Prostate gland (tissue), 2 donors: ENCODE data around the gene KCNJ15.

Experiments used
- POLR2A ChIP-seq: fragments of 450-650 bp; IDR thresholded peaks from one replicate; pipeline ENCODE4 v1.6.1; 2016; ENCODE audit warnings: antibody characterized with exemption, mild to moderate bottlenecking
- POLR2AphosphoS5 ChIP-seq: sonication (generic); formaldehyde crosslinking; IDR thresholded peaks from one replicate; pipeline ENCODE4 v1.6.1; 2017; ENCODE audit warnings: antibody characterized with exemption
- TF ChIP-seq, protein P1 (sequence below), 4 experiments: fragments of 200-600 bp in 2 of 4; fragments of 450-650 bp in 2 of 4; sonication (generic) in 2 of 4; IDR thresholded peaks; 1 replicate in 3 of 4; 2 replicates in 1 of 4; pipeline ENCODE4 v1.5.1; 2016 to 2019; ENCODE audit warnings: antibody characterized with exemption in 4 of 4, mild to moderate bottlenecking in 2 of 4, moderate library complexity in 2 of 4

DNA sequence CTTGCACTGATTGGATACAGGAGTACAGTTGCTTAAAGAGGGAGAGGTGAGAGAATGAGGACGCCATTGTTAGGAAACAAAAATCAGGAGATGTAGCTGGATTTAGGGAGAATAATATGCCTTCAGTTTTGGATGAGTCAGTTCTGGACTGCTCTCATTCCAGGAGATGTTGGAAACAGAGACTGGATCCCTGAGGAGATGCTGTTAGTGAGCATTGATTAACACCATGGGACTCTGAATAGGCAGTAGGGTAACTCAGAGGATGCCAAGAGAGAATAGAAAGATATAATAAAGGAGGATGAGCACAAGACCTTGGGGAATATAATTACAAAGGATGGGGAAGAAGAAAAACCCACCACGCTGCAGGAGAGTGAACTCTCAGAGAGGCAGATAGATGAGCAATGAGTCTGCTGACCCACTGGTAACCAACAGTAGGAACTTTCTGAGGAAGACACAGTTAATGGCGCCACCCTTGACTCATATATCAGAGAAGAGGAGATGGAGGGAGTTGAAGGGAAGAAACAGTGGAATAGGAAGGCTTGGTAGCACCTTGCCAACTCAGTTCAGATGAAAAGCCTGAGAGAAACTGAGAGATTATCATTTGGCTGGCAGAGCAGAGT is 10.5 kb downstream of the KCNJ15 start:
- TF ChIP-seq, protein P1, sequence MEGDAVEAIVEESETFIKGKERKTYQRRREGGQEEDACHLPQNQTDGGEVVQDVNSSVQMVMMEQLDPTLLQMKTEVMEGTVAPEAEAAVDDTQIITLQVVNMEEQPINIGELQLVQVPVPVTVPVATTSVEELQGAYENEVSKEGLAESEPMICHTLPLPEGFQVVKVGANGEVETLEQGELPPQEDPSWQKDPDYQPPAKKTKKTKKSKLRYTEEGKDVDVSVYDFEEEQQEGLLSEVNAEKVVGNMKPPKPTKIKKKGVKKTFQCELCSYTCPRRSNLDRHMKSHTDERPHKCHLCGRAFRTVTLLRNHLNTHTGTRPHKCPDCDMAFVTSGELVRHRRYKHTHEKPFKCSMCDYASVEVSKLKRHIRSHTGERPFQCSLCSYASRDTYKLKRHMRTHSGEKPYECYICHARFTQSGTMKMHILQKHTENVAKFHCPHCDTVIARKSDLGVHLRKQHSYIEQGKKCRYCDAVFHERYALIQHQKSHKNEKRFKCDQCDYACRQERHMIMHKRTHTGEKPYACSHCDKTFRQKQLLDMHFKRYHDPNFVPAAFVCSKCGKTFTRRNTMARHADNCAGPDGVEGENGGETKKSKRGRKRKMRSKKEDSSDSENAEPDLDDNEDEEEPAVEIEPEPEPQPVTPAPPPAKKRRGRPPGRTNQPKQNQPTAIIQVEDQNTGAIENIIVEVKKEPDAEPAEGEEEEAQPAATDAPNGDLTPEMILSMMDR (IDR thresholded peaks at IDR 0.05), result no peak
- TF ChIP-seq POLR2AphosphoS5 (no peak), POLR2A (no peak)
